GM18909 (cell line): ENCODE data around the gene MOSPD3.
A peak's percentile ranks its signal among the peaks of the same experiment; 100 is the strongest.

Experiments
- ATAC-seq: cut with Tn5 transposase; IDR thresholded peaks from one replicate; pipeline ENCODE4 v1.9.1; 2021; ENCODE audit warnings: mild to moderate bottlenecking; ENCODE audit not compliant: unreplicated experiment, poor library complexity

The MOSPD3 gene

DNA sequence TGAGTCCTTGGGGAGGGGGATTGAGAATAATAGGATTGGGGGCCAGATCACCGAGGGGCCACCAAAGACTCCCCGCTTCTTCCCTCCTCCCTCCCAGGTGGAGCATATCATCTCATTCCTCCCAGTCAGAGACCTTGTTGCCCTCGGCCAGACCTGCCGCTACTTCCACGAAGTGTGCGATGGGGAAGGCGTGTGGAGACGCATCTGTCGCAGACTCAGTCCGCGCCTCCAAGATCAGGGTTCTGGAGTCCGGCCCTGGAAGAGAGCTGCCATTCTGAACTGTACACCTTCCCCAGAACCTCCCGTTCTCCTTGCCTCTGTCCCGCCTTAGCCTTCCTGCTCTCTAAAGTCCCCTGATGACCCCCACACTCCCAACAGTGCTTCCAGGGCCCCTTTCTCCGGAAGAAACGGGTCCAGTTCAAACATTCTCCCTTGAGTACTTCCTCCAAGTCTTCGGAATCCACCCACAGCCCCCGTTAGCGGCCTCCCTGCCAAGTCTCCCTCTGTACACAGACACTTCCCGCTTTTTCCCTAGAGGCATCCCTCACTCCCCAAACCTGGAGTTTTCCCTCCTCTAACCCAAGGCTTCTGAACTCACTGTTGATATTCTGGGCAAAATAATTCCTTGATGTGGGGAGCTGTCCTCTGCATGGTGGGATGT is 22.1 kb upstream of the MOSPD3 start:
- ATAC-seq = no peak

DNA sequence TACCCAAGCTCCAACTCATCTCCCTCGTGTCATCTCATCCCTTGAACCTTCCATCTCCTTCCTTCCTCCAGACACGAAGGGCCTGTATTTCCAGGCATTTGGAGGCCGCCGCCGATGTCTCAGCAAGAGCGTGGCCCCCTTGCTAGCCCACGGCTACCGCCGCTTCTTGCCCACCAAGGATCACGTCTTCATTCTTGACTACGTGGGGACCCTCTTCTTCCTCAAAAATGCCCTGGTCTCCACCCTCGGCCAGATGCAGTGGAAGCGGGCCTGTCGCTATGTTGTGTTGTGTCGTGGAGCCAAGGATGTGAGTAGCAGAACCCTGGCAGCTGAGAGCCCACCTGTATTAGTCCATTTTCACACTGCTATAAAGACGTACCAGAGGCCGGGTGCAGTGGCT is 20.7 kb upstream of the MOSPD3 start:
- ATAC-seq = no peak

GRCh38 chr7:100595188-100595587 is 17.2 kb upstream of the MOSPD3 start:
- ATAC-seq = no peak

DNA sequence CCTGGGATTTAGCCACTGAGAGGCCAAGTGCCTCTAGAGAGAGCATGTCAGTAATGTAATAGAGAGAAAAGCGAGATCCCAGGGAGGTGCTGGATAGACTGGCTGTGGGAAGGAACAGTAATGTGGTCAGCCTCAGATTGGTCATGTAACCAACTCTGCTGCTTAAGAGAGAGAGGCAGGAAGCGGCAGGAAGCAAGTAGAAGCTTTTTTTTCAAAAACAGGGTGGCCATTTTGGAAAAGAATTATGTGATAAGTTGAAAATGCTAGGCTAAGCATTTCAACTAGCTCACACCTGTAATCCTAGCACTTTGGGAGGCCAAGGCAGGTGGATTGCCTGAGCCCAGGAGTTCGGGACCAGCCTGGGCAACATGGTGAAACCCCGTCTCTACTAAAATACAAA is 13.9 kb upstream of the MOSPD3 start:
- no peak for ATAC-seq

DNA sequence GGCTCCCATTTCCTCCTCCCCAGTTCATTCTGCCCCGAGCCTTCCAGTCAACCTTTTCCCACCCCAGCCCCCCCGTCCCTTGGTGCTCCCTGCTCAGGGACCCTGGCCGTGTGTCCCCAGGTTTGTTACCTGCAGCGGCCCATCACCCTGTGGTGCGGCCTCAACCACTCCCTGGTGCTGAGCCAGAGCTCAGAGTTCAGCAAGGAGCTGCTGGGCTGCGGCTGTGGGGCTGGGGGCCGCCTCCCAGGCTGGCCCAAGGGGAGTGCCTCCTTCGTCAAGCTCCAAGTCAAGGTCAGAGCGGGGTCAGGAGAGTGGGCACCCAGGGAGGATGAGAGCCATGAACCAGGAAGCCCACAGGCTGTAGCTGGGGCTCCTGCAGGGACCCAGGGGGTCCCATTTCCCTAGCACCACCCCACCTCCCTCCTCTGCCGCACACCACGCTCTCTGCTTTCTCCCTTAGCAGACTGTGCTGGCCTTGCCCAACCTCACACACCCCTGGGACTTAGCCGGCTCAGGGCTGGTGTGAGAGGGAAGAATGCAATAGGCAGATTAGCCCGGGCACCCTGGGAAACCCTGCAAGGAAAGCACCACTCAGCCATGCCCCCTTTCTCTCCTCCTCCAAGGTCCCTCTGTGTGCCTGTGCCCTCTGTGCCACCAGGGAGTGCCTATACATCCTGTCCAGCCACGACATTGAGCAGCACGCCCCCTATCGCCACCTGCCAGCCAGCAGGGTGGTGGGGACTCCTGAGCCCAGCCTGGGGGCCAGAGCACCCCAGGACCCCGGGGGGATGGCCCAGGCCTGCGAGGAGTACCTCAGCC is 12.2 kb upstream of the MOSPD3 start:
- ATAC-seq = no peak

DNA sequence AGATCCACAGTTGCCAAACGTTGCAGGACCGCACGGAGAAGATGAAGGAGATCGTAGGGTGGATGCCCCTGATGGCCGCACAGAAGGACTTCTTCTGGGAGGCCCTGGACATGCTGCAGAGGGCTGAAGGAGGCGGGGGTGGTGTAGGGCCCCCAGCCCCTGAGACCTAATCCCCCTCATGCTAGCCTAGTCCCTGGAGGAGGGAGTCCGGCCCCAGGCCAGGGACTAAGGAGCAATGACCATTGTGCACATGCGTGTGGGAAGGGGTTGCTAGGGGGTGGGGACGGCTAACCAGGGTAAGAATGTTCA is 11.7 kb upstream of the MOSPD3 start:
- ATAC-seq = no peak

- ATAC-seq = no peak
Observed at GRCh38 chr7:100602889-100603725, 9.2 kb upstream of the MOSPD3 start.

GRCh38 chr7:100603726-100604027 is 8.7 kb upstream of the MOSPD3 start:
- ATAC-seq = no peak

- peak; percentile 69 for ATAC-seq
Observed at GRCh38 chr7:100604028-100604975, 8.0 kb upstream of the MOSPD3 start.

DNA sequence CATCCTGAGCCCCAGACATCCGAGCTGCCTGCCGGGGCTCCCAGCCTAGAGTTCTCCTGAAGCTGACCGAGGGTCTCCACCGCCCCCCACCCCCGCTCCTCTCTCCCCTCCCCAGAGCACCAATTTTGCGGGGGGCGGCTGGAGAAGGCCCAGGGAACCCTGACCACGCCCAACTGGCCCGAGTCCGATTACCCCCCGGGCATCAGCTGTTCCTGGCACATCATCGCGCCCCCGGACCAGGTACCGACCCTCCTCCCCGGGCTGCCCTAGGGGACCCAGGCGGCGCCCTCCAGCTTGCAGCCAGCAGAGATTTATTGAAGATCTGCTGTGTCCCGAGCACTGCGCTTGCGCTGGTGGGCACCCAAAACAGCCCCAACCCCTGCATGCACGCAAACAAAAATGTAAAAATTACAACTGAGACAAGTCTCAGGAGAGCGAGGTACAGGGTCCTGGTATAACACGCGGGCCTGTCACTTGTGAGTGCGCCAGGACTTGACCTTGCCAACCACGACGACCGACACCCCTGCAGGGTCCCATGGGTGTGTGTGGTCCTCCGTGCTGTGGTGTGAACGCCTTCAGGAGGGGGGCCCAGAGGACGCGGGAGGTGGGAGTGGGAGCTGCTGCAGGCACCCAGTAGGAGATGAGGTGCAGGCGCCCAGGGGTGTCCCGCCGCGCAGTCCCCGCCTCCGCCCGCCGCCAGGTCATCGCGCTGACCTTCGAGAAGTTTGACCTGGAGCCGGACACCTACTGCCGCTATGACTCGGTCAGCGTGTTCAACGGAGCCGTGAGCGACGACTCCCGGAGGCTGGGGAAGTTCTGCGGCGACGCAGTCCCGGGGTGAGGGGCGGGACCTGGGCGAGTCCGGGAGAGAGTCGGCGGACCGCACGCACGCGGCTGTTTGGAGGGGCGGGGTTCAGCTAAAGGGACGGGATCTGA is 7.1 kb upstream of the MOSPD3 start:
- ATAC-seq = no peak

DNA sequence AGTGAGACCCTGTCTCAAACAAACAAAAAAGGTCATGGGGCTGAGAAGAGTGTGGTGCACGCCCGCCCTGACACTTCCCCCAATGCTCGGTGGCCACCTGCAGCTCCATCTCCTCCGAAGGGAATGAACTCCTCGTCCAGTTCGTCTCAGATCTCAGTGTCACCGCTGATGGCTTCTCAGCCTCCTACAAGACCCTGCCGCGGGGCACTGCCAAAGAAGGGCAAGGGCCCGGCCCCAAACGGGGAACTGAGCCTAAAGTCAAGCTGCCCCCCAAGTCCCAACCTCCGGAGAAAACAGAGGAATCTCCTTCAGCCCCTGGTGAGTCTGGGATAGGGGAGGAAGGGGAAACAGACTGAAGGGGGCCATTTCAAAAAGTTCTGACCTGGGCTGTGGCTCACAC is 6.0 kb upstream of the MOSPD3 start:
- ATAC-seq = no peak

DNA sequence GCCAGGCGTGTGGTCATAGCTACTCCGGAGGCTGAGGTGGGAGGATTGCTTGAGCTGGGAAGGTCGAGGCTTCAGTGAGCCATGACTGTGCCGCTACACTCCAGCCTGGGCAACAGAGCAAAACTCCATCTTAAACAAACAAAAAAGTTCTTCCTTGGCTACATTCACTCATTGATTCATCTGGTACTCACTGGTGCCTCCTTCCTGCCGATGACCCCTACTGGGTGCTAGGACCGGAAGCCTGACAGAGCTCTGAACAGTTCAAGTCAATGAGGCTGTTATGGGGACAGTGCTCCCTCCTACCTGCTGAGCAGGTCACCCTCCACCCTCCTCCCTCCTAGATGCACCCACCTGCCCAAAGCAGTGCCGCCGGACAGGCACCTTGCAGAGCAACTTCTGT is 5.2 kb upstream of the MOSPD3 start:
- no peak for ATAC-seq

- ATAC-seq = no peak
Observed at GRCh38 chr7:100609958-100610357, 2.4 kb upstream of the MOSPD3 start.

GRCh38 chr7:100612730-100613390 is 520 bp downstream of the MOSPD3 start:
- ATAC-seq = no peak

GRCh38 chr7:100613412-100614175 is 1.3 kb downstream of the MOSPD3 start:
- no peak for ATAC-seq

- no peak for ATAC-seq
Observed at GRCh38 chr7:100614308-100614861, 2.0 kb downstream of the MOSPD3 start.

DNA sequence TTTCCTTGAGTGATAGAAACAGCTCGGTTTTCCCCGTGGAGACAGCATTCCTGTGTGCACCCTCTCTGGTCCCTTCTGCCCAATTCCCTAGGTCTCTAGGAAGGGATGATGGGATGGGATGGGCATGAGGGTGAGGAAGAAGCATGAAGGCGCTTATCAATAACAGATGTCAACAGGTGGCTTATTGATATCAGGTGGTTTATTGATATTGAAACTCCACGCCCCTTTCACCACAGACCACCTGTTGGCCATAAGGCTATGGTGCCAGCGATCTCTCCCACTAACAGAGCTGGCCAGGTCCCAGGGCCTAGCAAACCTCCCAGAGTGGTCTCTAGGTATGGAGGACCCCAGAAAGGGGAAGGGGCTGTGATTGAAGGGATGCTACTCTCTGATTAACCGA is 7.9 kb downstream of the MOSPD3 start:
- ATAC-seq = no peak

DNA sequence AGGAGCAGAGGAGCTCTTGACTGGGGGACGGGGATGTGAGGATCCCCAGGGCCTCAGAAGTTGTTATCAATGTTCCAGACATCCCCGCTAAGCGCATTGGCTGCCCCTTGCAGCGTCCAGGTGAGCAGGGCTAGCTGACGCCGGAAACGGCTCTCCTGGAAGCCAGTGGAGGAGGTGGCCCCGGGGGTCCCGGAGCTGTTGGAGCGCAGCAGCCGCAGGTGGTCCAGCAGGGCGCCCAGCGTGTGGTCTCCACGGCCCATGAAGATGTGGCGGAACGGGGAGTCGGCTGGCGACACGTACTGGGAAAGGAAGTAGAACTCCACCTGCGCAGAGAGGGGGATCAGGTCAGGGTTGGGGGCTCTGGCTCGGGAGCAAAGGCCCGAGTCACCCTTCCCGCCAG is 8.5 kb downstream of the MOSPD3 start:
- no peak for ATAC-seq
